Fibroblast of lung (primary cell): ENCODE measurements around the gene KIF20A.

Source experiments
- CTCF ChIP-seq, 2 donors: IDR thresholded peaks in 1 of 2; conservative IDR thresholded peaks in 1 of 2; 1 replicate in 1 of 2; 2 replicates in 1 of 2; pipeline ENCODE4 v1.5.1; 2011 to 2012; ENCODE audit warnings: low read length in 2 of 2, control low read depth in 1 of 2, inconsistent platforms in 1 of 2, low read depth in 1 of 2, mild to moderate bottlenecking in 1 of 2
- EZH2 ChIP-seq: IDR thresholded peaks from 2 replicates; pipeline ENCODE4 v1.5.1; 2012; ENCODE audit warnings: low read length, control low read depth, mild to moderate bottlenecking; ENCODE audit errors: missing control alignments

GRCh38 chr5:138224712-138225111 lies 45.8 kb downstream of the KIF20A start:
- TF ChIP-seq CTCF (conservative IDR thresholded peaks at IDR 0.05 in 1 of 2, IDR thresholded peaks at IDR 0.05 in 1 of 2; ENCODE audit: low read depth in 1 of 2, low read length in 2 of 2) (no peak), EZH2 (no peak)
